AG10803 (cell line): Measurements from ENCODE around the gene GABRA5.

Source experiments
- DNase-seq: peaks from one replicate; pipeline ENCODE4 v3.0.0; 2010; ENCODE audit warnings: low read depth
- H3K4me3 ChIP-seq: 2 replicates; pipeline ENCODE4 v1.5.1; 2011; ENCODE audit warnings: mild to moderate bottlenecking, low read length, control low read depth
- TF ChIP-seq, protein P1 (sequence below): conservative IDR thresholded peaks from 2 replicates; pipeline ENCODE4 v1.5.1; 2011; ENCODE audit warnings: mild to moderate bottlenecking, low read length, control low read depth, inconsistent platforms

GABRA5 gene

GRCh38 chr15:26868029-26868685 is 1.3 kb downstream of the GABRA5 start:
- TF ChIP-seq, protein P1, sequence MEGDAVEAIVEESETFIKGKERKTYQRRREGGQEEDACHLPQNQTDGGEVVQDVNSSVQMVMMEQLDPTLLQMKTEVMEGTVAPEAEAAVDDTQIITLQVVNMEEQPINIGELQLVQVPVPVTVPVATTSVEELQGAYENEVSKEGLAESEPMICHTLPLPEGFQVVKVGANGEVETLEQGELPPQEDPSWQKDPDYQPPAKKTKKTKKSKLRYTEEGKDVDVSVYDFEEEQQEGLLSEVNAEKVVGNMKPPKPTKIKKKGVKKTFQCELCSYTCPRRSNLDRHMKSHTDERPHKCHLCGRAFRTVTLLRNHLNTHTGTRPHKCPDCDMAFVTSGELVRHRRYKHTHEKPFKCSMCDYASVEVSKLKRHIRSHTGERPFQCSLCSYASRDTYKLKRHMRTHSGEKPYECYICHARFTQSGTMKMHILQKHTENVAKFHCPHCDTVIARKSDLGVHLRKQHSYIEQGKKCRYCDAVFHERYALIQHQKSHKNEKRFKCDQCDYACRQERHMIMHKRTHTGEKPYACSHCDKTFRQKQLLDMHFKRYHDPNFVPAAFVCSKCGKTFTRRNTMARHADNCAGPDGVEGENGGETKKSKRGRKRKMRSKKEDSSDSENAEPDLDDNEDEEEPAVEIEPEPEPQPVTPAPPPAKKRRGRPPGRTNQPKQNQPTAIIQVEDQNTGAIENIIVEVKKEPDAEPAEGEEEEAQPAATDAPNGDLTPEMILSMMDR: no peak
- no peak overlapping the region; the same call in 1 of the 2 replicates for H3K4me3 ChIP-seq
- DNase-seq: no peak

GRCh38 chr15:26869628-26870027 is 2.8 kb downstream of the GABRA5 start:
- DNase-seq: no peak
- no peak overlapping the region for H3K4me3 ChIP-seq
- TF ChIP-seq, protein P1: no peak

- H3K4me3 ChIP-seq: no peak overlapping the region
- TF ChIP-seq, protein P1: no peak
- DNase-seq: no peak
Observed at GRCh38 chr15:26870346-26870745, 3.5 kb downstream of the GABRA5 start.

DNA sequence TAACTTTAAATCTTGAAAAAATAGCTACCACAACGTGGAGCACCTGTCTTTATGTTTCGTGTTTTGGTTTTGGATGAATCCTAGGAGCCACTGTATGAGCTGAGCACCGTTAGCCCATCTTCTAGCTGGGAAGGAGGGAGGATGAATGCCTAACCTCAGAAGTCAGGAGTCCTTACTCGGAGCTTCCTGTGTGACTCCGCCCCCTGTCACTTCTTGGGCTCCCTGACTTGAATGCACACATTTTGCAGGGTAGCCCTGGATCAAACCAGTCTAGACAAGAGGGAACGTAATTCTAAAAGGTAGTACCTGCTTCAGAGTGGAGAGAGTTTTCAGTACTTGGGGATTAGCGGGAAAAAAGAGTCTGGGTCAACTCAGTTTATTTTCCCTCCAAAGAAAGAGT is 5.3 kb downstream of the GABRA5 start:
- no peak for DNase-seq
- TF ChIP-seq, protein P1: no peak
- no peak overlapping the region for H3K4me3 ChIP-seq

- TF ChIP-seq, protein P1: no peak
- peak; percentile 56 for DNase-seq
- no peak overlapping the region for H3K4me3 ChIP-seq
Observed at GRCh38 chr15:26873846-26874245, 7.0 kb downstream of the GABRA5 start.

DNA sequence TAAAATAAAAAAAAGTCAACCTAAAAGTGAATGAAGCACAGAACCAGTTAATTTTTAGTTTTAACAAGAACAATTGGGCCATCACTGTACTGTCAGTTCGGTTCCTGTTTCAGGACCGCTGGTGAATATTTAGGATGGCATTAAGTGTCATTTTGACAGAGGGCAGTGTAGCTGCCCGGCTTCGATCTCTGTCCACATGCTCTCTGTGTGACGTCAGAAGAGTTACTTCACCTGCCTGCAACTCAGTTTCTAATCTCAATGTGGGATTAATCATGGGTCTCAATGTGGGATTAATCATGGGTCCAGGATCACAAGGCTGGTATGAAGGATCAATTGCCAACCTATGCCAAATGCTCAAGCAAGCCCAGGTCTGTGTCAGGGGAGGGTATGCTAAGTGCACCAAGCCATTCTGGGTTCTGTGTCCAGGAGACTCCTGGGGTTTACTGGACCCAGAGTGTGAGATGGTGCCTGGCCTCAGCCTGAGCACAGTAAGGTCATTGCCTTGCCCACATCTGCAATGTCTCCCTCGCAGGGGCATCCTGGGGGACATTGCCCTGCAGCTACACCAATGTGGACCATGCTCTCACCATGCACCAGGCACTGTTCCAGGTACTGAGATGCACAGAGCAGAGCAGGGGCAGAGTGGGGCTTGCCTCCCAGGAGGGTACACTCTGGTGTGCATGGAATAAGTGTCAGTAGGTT is 8.1 kb downstream of the GABRA5 start:
- no peak for DNase-seq
- no peak overlapping the region for H3K4me3 ChIP-seq
- TF ChIP-seq, protein P1: no peak

DNA sequence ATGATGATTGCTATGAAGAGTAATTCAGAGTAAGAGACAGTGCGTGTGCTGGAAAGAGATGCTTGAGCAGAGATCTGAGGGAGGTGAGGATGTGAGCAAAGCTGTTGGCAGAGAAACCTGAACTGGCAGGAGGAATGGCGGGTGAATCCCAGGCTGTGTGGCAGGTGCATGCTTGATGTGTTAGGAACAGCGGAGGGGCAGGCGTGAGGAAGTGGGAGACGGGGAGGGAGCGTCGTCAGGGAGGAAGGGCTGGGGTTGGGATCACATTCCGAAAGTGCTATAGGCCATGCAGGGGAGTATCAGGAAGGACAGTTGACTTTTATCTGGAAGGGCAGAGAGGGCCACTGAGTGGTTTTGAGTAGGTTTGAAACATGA is 8.6 kb downstream of the GABRA5 start:
- no peak for DNase-seq

More for the DNA sequence above, 8.6 kb downstream of the GABRA5 start:
- no peak overlapping the region for H3K4me3 ChIP-seq
- TF ChIP-seq, protein P1: no peak
